H9 (cell line): Measurements from ENCODE around the gene C19orf25. TPM values are rescaled to one million over a fixed set of nuclear protein-coding genes. Genes with fewer than 3 reads are reported as not detected.
A peak's percentile ranks its signal among the peaks of the same experiment; 100 is the strongest.

Experiments
- DNase-seq: peaks from one replicate; pipeline ENCODE4 v3.0.0-alpha.2; 2017
- H2AFZ ChIP-seq: one replicate; pipeline ENCODE4 v1.6.1; 2013; ENCODE audit warnings: mild to moderate bottlenecking, low read length, control low read depth, moderate library complexity
- H2AK5ac ChIP-seq: 2 replicates; pipeline ENCODE4 v1.6.1; 2013; ENCODE audit warnings: low read length, control low read depth, mixed read lengths; ENCODE audit not compliant: insufficient read length
- H2BK120ac ChIP-seq: one replicate; pipeline ENCODE4 v1.6.1; 2013; ENCODE audit warnings: low read depth, mild to moderate bottlenecking, low read length, control low read depth, inconsistent platforms; ENCODE audit not compliant: poor library complexity, severe bottlenecking
- H2BK12ac ChIP-seq: 2 replicates; pipeline ENCODE4 v1.6.1; 2013; ENCODE audit warnings: low read length, control low read depth, mixed read lengths, low read depth; ENCODE audit not compliant: insufficient read length
- H2BK15ac ChIP-seq: 2 replicates; pipeline ENCODE4 v1.6.1; 2013; ENCODE audit warnings: low read depth, low read length, control low read depth
- H2BK20ac ChIP-seq: one replicate; pipeline ENCODE4 v1.6.1; 2013; ENCODE audit warnings: low read depth, mild to moderate bottlenecking, low read length, control low read depth, inconsistent platforms; ENCODE audit not compliant: poor library complexity, severe bottlenecking
- H2BK5ac ChIP-seq: 2 replicates; pipeline ENCODE4 v1.6.1; 2013; ENCODE audit warnings: low read length, control low read depth, mixed read lengths; ENCODE audit not compliant: insufficient read length
- H3K14ac ChIP-seq: 2 replicates; pipeline ENCODE4 v1.6.1; 2013; ENCODE audit warnings: low read length, control low read depth; ENCODE audit not compliant: insufficient read depth
- H3K18ac ChIP-seq: 2 replicates; pipeline ENCODE4 v1.6.1; 2013; ENCODE audit warnings: low read depth, mild to moderate bottlenecking, mixed read lengths, low read length, control low read depth; ENCODE audit not compliant: insufficient read length
- H3K23ac ChIP-seq: 2 replicates; pipeline ENCODE4 v1.6.1; 2013; ENCODE audit warnings: low read length, control low read depth, mixed read lengths, low read depth; ENCODE audit not compliant: insufficient read length
- H3K23me2 ChIP-seq: 2 replicates; pipeline ENCODE4 v1.6.1; 2013; ENCODE audit warnings: low read depth, mild to moderate bottlenecking, mixed read lengths, low read length, control low read depth; ENCODE audit not compliant: insufficient read length, poor library complexity, severe bottlenecking
- H3K27ac ChIP-seq: 2 replicates; pipeline ENCODE4 v1.5.1; 2013; ENCODE audit warnings: low read length, control low read depth, mixed read lengths, low read depth; ENCODE audit not compliant: insufficient read length
- H3K27me3 ChIP-seq: 2 replicates; pipeline ENCODE4 v1.6.1; 2013; ENCODE audit warnings: low read length, control low read depth, inconsistent platforms; ENCODE audit not compliant: insufficient read depth
- H3K4ac ChIP-seq: 2 replicates; pipeline ENCODE4 v1.6.1; 2013; ENCODE audit warnings: low read depth, mild to moderate bottlenecking, control low read depth, inconsistent platforms, low read length, moderate library complexity
- H3K4me1 ChIP-seq: 2 replicates; pipeline ENCODE4 v1.6.1; 2013; ENCODE audit warnings: low read length, control low read depth, inconsistent platforms; ENCODE audit not compliant: insufficient read depth
- H3K4me2 ChIP-seq: 2 replicates; pipeline ENCODE4 v1.6.1; 2013; ENCODE audit warnings: low read length, control low read depth, mixed read lengths; ENCODE audit not compliant: insufficient read length, insufficient read depth
- H3K56ac ChIP-seq: 2 replicates; pipeline ENCODE4 v1.6.1; 2013; ENCODE audit warnings: low read depth, mild to moderate bottlenecking, mixed read lengths, low read length, control low read depth; ENCODE audit not compliant: insufficient read length
- H3K79me1 ChIP-seq: 2 replicates; pipeline ENCODE4 v1.6.1; 2013; ENCODE audit warnings: low read depth, mild to moderate bottlenecking, moderate library complexity, low read length, control low read depth, inconsistent platforms; ENCODE audit not compliant: insufficient read depth, poor library complexity, severe bottlenecking
- H3K79me2 ChIP-seq: 2 replicates; pipeline ENCODE4 v1.6.1; 2013; ENCODE audit warnings: low read length, control low read depth, inconsistent platforms; ENCODE audit not compliant: insufficient read depth
- H3K9ac ChIP-seq: 2 replicates; pipeline ENCODE4 v1.6.1; 2013; ENCODE audit warnings: low read length, control low read depth, mixed read lengths; ENCODE audit not compliant: insufficient read length; ENCODE audit errors: extremely low read depth
- H3K9me3 ChIP-seq: one replicate; pipeline ENCODE4 v1.6.1; 2013; ENCODE audit warnings: low read depth, low read length, inconsistent platforms; ENCODE audit not compliant: control insufficient read depth
- H3T11ph ChIP-seq: one replicate; pipeline ENCODE4 v1.6.1; 2013; ENCODE audit warnings: mild to moderate bottlenecking, low read length, control low read depth, inconsistent platforms
- H4K20me1 ChIP-seq: one replicate; pipeline ENCODE4 v1.6.1; 2013; ENCODE audit not compliant: control insufficient read depth, insufficient read length, insufficient read depth
- H4K5ac ChIP-seq: 2 replicates; pipeline ENCODE4 v1.6.1; 2013; ENCODE audit warnings: low read depth, mild to moderate bottlenecking, mixed read lengths, low read length, control low read depth; ENCODE audit not compliant: insufficient read length
- H4K8ac ChIP-seq: replicated peaks from 2 replicates; pipeline ENCODE4 v1.6.1; 2013; ENCODE audit warnings: low read length, control low read depth, mixed read lengths, low read depth; ENCODE audit not compliant: insufficient read length
- H4K91ac ChIP-seq: 2 replicates; pipeline ENCODE4 v1.6.1; 2013; ENCODE audit warnings: low read depth, mild to moderate bottlenecking, moderate library complexity, mixed read lengths, low read length, control low read depth; ENCODE audit not compliant: insufficient read length
- H3K27ac Mint-ChIP-seq, 3 experiments: 2 replicates in 2 of 3; 3 replicates in 1 of 3; pipeline ENCODE4 v1.8.0; 2020 to 2021; ENCODE audit warnings: mixed read lengths in 3 of 3, mild to moderate bottlenecking in 1 of 3, moderate library complexity in 1 of 3
- H3K27me3 Mint-ChIP-seq: 2 replicates; pipeline ENCODE4 v1.8.0; 2021; ENCODE audit warnings: low read depth, mild to moderate bottlenecking, moderate library complexity, mixed read lengths
- H3K36me3 Mint-ChIP-seq, 3 experiments: 2 replicates in 2 of 3; 3 replicates in 1 of 3; pipeline ENCODE4 v1.8.0; 2020 to 2021; ENCODE audit warnings: low read depth in 3 of 3, mixed read lengths in 3 of 3; ENCODE audit not compliant: insufficient read depth in 1 of 3
- H3K4me1 Mint-ChIP-seq, 2 experiments: 2 replicates each; pipeline ENCODE4 v1.8.0; 2020; ENCODE audit warnings: mixed read lengths in 2 of 2
- H3K4me3 Mint-ChIP-seq, 2 experiments: 2 replicates in 1 of 2; 3 replicates in 1 of 2; pipeline ENCODE4 v1.8.0; 2020 to 2021; ENCODE audit warnings: mild to moderate bottlenecking in 2 of 2, mixed read lengths in 2 of 2, moderate library complexity in 1 of 2
- H3K9me3 Mint-ChIP-seq, 2 experiments: 2 replicates in 1 of 2; 3 replicates in 1 of 2; pipeline ENCODE4 v1.8.0; 2020; ENCODE audit warnings: mild to moderate bottlenecking in 2 of 2, mixed read lengths in 2 of 2, moderate library complexity in 1 of 2
- CTCF ChIP-seq: fragments of 200-600 bp; sonication (generic); conservative IDR thresholded peaks from 3 replicates; pipeline ENCODE4 v1.8.0; 2021; ENCODE audit warnings: antibody characterized with exemption, mild to moderate bottlenecking
- WGBS: extraction: QIAGEN DNeasy Blood & Tissue Kit; methylation state at CpG from one replicate; pipeline ENCODE4 v1.1.7; 2013; ENCODE audit warnings: missing lambda C conversion rate, low lambda C conversion rate, mixed read lengths; ENCODE audit not compliant: insufficient read length; ENCODE audit errors: extremely low coverage; 5-methylcytosine and 5-hydroxymethylcytosine counted together
- total RNA-seq: library from RNA; stranded (reverse); gene quantifications from 2 replicates; pipeline ENCODE4 v1.2.1, GENCODE V29; 2021

C19orf25 gene
- total RNA-seq, 1 experiment from 2014 or later: 36.8 TPM

DNA sequence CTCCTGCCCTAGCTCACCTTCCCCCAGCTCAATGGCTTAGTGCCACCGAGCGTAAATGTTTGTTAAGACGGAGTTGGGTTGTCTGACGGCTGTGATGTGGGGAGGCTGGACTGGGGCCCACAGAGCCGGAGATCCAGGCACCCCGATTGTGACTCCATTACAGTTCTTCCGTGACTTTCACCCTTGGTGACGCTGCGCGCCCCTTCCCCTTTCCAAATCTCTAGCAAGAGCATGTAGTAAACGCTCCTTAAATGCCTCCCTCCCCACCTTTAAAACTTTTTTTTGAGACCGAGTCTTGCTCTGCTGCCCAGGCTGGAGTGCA lies 12.8 kb upstream of the C19orf25 start:
- Histone ChIP-seq H3K23ac (no peak overlapping the region), H3K14ac (no peak overlapping the region), H3K79me1 (no peaks in the 10 kb centered on the region), H4K5ac (no peak overlapping the region), H3K4me1 (no peaks in the 10 kb centered on the region), H4K20me1 (no peaks in the 10 kb centered on the region), H3K27ac (no peak overlapping the region), H4K8ac (no peak overlapping the region), H3K23me2 (peaks cover 9% of the 10 kb centered on the region), H3K56ac (no peak overlapping the region), H3K27me3 (peaks cover 3% of the 10 kb centered on the region; the same call in 1 of the 2 replicates), H3K18ac (no peak overlapping the region), H2BK5ac (no peak overlapping the region), H2BK20ac (no peak overlapping the region), H4K91ac (no peak overlapping the region), H2BK12ac (no peak overlapping the region), H3K9me3 (no peaks in the 10 kb centered on the region), H3K79me2 (no peaks in the 10 kb centered on the region), H2AK5ac (no peak overlapping the region), H3K4me2 (peak overlapping the region; percentile 32), H2BK15ac (no peak overlapping the region), H3K9ac (no peak overlapping the region), H2AFZ (no peak overlapping the region), H3K4ac (no peak overlapping the region), H2BK120ac (no peak overlapping the region), H3T11ph (no peak overlapping the region)
- Mint-ChIP-seq H3K27ac (no peak overlapping the region), H3K9me3 (no peaks in the 10 kb centered on the region; a peak in 1 of 5 replicates), H3K4me1 (peaks cover 4 to 17% of the 10 kb centered on the region in 2 experiments), H3K36me3 (no peaks in the 10 kb centered on the region; a peak in 1 of 7 replicates), H3K27me3 (peaks cover 49% of the 10 kb centered on the region), H3K4me3 (peak overlapping the region; percentile 57 to 85)
- WGBS: no CpG with 5 or more reads among the region's 12 CpGs
- no peak for TF ChIP-seq CTCF
- no peak for DNase-seq
